GF-D8 (cell line): ENCODE data around the gene UBTF.
"Not testable (repeated sequence)": the region's sequence is repeated elsewhere in the genome, so short reads cannot be mapped to it uniquely, and the experiment has no call there.

Experiments used
- DNase-seq: peaks from one replicate; lab custom pipeline; 2025; lab: John Stamatoyannopoulos, UW

Gene UBTF

GRCh38 chr17:44247876-44248736 is 28.6 kb upstream of the UBTF start:
- DNase-seq, result no peak

- no peak for DNase-seq
Observed at GRCh38 chr17:44247440-44247841, 28.0 kb upstream of the UBTF start.

- no peak for DNase-seq
Observed at GRCh38 chr17:44241106-44241624, 21.7 kb upstream of the UBTF start.

- not testable (repeated sequence) for DNase-seq
Observed at GRCh38 chr17:44237886-44238285, 18.4 kb upstream of the UBTF start.

GRCh38 chr17:44236444-44236991 is 17.0 kb upstream of the UBTF start:
- DNase-seq, result no peak

GRCh38 chr17:44235583-44235936 is 16.1 kb upstream of the UBTF start:
- DNase-seq, result no peak

GRCh38 chr17:44233582-44233981 is 14.1 kb upstream of the UBTF start:
- DNase-seq, result no peak

- DNase-seq, result no peak
Observed at GRCh38 chr17:44232061-44232460, 12.6 kb upstream of the UBTF start.

- no peak for DNase-seq
Observed at GRCh38 chr17:44230140-44230539, 10.7 kb upstream of the UBTF start.

GRCh38 chr17:44229090-44229489 is 9.6 kb upstream of the UBTF start:
- no peak for DNase-seq

GRCh38 chr17:44223541-44224071 is 4.1 kb upstream of the UBTF start:
- no peak for DNase-seq

GRCh38 chr17:44222112-44222869 is 2.8 kb upstream of the UBTF start:
- DNase-seq, result peak; percentile 3

GRCh38 chr17:44221862-44222111 is 2.3 kb upstream of the UBTF start:
- no peak for DNase-seq

- peak; percentile 53 for DNase-seq
Observed at GRCh38 chr17:44221084-44221861, 1.8 kb upstream of the UBTF start.

- DNase-seq, result peak; percentile 46
Observed at GRCh38 chr17:44220213-44221083, 973 bp upstream of the UBTF start.

GRCh38 chr17:44219108-44219615 is 313 bp downstream of the UBTF start:
- DNase-seq, result peak; percentile 17

- DNase-seq, result peak; percentile 74
Observed at GRCh38 chr17:44218344-44219107, 949 bp downstream of the UBTF start.

GRCh38 chr17:44217738-44218343 is 1.6 kb downstream of the UBTF start:
- no peak for DNase-seq

- no peak for DNase-seq
Observed at GRCh38 chr17:44216694-44217093, 2.8 kb downstream of the UBTF start.

GRCh38 chr17:44216173-44216572 is 3.3 kb downstream of the UBTF start:
- DNase-seq, result no peak
